Stomach (tissue), 4 donors: ENCODE measurements around the gene SERINC3.

ENCODE experiments used
- POLR2A ChIP-seq, 4 donors: fragments of 450-650 bp; IDR thresholded peaks; one replicate each; pipeline ENCODE4 v1.6.1; 2016; ENCODE audit warnings: antibody characterized with exemption in 4 of 4, control low read depth in 2 of 4, mild to moderate bottlenecking in 1 of 4, moderate library complexity in 1 of 4
- TF ChIP-seq, protein P1 (sequence below), 7 experiments: fragments of 450-650 bp in 4 of 7; fragments of 200-600 bp in 3 of 7; sonication (generic) in 3 of 7; IDR thresholded peaks; one replicate each; pipeline ENCODE4 v1.5.1; 2016 to 2019; ENCODE audit warnings: antibody characterized with exemption in 7 of 7, control low read depth in 2 of 7, mild to moderate bottlenecking in 1 of 7

DNA sequence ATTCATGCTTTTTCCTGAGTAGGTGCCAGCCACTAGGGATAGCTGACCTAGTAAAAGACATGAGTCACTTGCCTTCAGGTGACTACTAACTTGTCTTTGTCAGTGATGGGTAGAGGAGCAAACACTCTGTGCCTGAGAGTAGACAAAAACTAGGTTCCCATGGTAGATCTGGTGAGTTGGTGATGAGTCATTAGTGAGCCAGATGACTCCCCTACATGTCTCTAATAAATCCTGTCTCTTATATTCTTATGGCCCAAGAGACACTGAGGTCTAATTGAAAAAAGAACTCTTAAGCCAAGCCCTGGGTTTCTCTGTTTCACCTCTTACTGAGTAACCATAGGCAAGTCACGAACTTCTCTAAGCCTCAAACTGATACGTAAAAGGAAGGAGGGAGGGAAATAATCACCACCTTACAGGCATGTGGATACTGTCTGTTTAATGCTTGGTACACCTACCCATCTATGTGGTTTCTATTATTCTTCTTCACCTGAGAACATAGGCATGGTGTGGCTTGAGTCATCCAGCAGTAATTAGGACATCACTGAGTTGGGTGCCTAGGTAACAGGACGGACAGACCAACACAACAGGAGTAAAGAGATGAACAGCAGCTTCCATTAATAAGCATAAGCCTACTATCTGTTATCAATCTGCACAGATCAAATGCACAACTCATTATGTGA is 25.9 kb downstream of the SERINC3 start:
- TF ChIP-seq POLR2A (IDR thresholded peaks at IDR 0.05) = no peak
- TF ChIP-seq, protein P1, sequence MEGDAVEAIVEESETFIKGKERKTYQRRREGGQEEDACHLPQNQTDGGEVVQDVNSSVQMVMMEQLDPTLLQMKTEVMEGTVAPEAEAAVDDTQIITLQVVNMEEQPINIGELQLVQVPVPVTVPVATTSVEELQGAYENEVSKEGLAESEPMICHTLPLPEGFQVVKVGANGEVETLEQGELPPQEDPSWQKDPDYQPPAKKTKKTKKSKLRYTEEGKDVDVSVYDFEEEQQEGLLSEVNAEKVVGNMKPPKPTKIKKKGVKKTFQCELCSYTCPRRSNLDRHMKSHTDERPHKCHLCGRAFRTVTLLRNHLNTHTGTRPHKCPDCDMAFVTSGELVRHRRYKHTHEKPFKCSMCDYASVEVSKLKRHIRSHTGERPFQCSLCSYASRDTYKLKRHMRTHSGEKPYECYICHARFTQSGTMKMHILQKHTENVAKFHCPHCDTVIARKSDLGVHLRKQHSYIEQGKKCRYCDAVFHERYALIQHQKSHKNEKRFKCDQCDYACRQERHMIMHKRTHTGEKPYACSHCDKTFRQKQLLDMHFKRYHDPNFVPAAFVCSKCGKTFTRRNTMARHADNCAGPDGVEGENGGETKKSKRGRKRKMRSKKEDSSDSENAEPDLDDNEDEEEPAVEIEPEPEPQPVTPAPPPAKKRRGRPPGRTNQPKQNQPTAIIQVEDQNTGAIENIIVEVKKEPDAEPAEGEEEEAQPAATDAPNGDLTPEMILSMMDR (IDR thresholded peaks at IDR 0.05) = no peak
